Measurements from ENCODE around the gene NKPD1.

Gene NKPD1

DNA sequence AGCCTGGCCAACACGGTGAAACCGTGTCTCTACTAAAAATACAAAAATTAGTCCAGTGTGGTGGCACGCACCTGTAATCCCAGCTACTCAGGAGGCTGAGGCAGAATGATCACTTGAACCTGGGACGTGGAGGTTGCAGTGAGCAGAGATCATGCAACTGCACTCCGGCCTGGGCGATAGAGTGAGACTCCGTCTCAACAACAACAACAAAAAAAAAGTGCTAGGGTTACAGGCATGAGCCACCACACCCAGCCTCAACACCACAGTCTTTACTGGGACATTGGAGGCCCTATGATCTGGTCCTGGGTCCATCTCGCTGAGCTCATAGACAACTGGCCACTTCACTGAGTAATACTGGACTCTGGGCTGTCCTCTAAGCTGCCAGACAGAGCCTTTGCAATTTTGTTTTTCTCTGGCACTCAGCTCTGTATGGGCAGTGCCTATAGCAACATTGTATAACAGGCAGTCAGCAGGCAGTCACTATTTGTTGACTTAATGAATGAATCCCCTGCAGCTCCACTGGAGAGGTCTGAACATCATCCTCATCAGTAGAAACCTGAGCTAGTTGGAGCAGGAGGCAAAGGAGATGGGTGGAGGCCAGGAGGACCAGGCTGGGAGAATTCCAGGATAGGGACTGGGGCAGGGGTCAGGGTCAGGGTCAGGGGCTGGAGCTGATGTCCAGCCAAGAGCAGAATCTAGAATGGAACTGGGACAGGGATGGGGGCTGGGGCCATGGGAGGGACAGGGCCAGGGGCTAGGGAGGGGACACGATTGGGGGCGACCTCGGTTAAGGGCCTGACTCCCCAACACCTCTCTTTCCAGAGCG lies 25.9 kb upstream of the NKPD1 start:
- no peaks in the 10 kb centered on the region for H3K27me3 ChIP-seq (ENCODE audit: control insufficient read depth, insufficient read depth, low read length)

DNA sequence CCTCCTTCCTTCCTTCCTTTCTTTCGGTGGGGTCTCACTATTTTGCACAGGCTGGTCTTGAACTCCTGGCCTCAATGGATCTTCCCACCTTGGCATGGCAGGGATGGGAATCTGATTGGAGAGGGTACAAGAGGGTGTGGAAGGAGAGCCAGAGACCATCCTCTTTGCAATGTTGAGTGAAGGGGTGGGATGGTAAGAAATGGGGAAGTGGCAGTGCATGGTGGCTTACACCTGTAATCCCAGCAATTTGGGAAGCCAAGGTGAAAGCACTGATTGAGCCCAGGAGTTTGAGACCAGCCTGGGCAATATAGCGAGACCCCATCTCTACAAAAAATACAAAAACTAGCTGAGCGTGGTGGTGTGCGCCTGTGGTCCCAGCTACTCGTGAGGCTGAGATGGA lies 23.3 kb upstream of the NKPD1 start:
- no peaks in the 10 kb centered on the region for H3K4me1 ChIP-seq
- H3K4me2 ChIP-seq (ENCODE audit: low read length): no peak overlapping the region
- H3K4me3 ChIP-seq (ENCODE audit: low read depth, low read length): no peak overlapping the region
- TF ChIP-seq, protein P1, sequence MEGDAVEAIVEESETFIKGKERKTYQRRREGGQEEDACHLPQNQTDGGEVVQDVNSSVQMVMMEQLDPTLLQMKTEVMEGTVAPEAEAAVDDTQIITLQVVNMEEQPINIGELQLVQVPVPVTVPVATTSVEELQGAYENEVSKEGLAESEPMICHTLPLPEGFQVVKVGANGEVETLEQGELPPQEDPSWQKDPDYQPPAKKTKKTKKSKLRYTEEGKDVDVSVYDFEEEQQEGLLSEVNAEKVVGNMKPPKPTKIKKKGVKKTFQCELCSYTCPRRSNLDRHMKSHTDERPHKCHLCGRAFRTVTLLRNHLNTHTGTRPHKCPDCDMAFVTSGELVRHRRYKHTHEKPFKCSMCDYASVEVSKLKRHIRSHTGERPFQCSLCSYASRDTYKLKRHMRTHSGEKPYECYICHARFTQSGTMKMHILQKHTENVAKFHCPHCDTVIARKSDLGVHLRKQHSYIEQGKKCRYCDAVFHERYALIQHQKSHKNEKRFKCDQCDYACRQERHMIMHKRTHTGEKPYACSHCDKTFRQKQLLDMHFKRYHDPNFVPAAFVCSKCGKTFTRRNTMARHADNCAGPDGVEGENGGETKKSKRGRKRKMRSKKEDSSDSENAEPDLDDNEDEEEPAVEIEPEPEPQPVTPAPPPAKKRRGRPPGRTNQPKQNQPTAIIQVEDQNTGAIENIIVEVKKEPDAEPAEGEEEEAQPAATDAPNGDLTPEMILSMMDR (IDR thresholded peaks at IDR 0.05): no peak
- no peak overlapping the region for H3K27ac ChIP-seq
- no peaks in the 10 kb centered on the region for H3K27me3 ChIP-seq (ENCODE audit: control insufficient read depth, insufficient read depth, low read length)
- H3K36me3 ChIP-seq (ENCODE audit: control insufficient read depth, insufficient read depth, low read length): no peaks in the 10 kb centered on the region
- H2AFZ ChIP-seq: no peak overlapping the region
- no peaks in the 10 kb centered on the region for H3K9me3 ChIP-seq (ENCODE audit: control insufficient read depth, low read length)
- H3K9ac ChIP-seq: no peak overlapping the region
- peaks cover 2% of the 10 kb centered on the region for H3K79me2 ChIP-seq

More for the DNA sequence above, 25.9 kb upstream of the NKPD1 start:
- H3K79me2 ChIP-seq: no peaks in the 10 kb centered on the region
- H3K4me1 ChIP-seq: no peaks in the 10 kb centered on the region
- H3K4me3 ChIP-seq (ENCODE audit: low read depth, low read length): no peak overlapping the region
- H2AFZ ChIP-seq: no peak overlapping the region
- H3K36me3 ChIP-seq (ENCODE audit: control insufficient read depth, insufficient read depth, low read length): no peaks in the 10 kb centered on the region
- no peaks in the 10 kb centered on the region for H3K9me3 ChIP-seq (ENCODE audit: control insufficient read depth, low read length)
- no peak overlapping the region for H3K4me2 ChIP-seq (ENCODE audit: low read length)
- TF ChIP-seq, protein P1 (IDR thresholded peaks at IDR 0.05): no peak
- no peak overlapping the region for H3K9ac ChIP-seq
- no peak overlapping the region for H3K27ac ChIP-seq

DNA sequence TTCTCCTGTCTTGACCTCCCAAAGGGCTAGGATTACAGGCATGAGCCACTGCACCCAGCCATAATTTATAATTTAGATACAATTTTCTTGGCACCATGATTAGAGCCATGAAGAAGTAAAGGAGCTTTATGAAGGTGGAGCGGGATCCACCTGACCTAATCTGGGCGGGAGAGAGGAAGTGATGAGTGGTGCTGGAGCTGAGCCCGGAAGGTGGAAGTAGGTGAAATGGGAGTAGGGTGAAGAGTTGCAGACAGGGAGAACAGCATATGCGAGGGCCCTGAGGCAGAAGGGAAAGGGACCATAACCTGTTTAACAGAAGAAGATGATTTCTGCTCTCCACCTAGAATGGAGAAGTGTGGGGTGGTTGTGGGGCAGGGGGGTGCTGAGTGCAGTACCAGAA lies 22.0 kb upstream of the NKPD1 start:
- no peaks in the 10 kb centered on the region for H3K9me3 ChIP-seq (ENCODE audit: control insufficient read depth, low read length)
- TF ChIP-seq, protein P1 (IDR thresholded peaks at IDR 0.05): no peak
- peaks cover 2% of the 10 kb centered on the region for H3K79me2 ChIP-seq
- no peak overlapping the region for H3K27ac ChIP-seq
- no peaks in the 10 kb centered on the region for H3K4me1 ChIP-seq
- H3K27me3 ChIP-seq (ENCODE audit: control insufficient read depth, insufficient read depth, low read length): no peaks in the 10 kb centered on the region
- H3K4me2 ChIP-seq (ENCODE audit: low read length): no peak overlapping the region
- H3K9ac ChIP-seq: no peak overlapping the region
- no peaks in the 10 kb centered on the region for H3K36me3 ChIP-seq (ENCODE audit: control insufficient read depth, insufficient read depth, low read length)
- no peak overlapping the region for H2AFZ ChIP-seq
- H3K4me3 ChIP-seq (ENCODE audit: low read depth, low read length): no peak overlapping the region

DNA sequence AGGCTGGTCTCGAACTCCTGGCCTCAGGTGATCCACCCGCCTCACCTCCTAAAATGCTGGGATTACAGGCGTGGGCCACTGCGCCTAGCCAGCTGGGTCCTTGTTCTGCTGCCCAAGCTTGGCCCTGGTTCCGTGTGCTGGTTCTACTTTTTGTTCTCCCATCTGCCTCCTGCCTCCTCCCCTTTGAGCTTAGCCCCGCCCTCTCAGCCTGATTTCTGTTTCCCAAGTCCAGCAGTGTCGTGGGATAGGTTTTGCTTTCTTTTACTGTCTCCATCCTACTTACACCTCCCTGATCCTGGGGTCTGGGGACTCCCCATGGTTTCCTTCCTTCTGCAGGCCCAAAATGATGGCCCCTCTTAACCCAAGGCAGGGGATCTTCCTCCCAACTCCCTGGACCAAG lies 20.2 kb upstream of the NKPD1 start:
- TF ChIP-seq, protein P1 (IDR thresholded peaks at IDR 0.05): no peak
- Histone ChIP-seq H3K9me3 (ENCODE audit: control insufficient read depth, low read length) (no peaks in the 10 kb centered on the region), H3K79me2 (peaks cover 5% of the 10 kb centered on the region), H3K4me2 (ENCODE audit: low read length) (no peak overlapping the region), H3K27me3 (ENCODE audit: control insufficient read depth, insufficient read depth, low read length) (no peaks in the 10 kb centered on the region), H3K27ac (no peak overlapping the region), H3K4me3 (ENCODE audit: low read depth, low read length) (no peak overlapping the region), H3K9ac (no peak overlapping the region), H2AFZ (no peak overlapping the region), H3K36me3 (ENCODE audit: control insufficient read depth, insufficient read depth, low read length) (no peaks in the 10 kb centered on the region), H3K4me1 (peaks cover 4% of the 10 kb centered on the region)

DNA sequence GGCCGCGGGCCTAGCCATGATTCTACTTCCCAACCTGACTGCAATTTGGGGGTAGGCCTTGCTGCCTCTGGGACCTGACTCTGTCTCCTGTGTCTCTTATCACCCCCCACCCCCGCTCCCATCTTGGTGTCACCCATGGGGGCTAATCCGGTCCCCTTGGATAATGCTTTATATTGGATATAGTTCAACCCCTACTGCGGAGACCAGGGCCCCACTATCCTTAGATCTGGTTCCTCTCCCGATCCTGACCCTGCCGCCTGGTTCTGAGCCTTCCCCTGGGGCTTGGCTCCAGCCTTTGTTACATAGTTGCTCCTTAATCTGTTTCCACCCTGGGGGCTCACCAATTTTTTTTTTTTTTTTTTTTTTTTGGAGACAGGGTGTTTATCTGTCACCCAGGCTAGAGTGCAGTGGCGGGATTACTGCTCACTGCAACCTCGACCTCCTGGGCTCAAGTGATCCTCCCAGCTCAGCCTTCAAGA lies 19.1 kb upstream of the NKPD1 start:
- H3K27ac ChIP-seq: no peak overlapping the region
- H3K27me3 ChIP-seq (ENCODE audit: control insufficient read depth, insufficient read depth, low read length): no peaks in the 10 kb centered on the region
- H3K4me3 ChIP-seq (ENCODE audit: low read depth, low read length): no peak overlapping the region
- TF ChIP-seq, protein P1 (IDR thresholded peaks at IDR 0.05): no peak
- no peaks in the 10 kb centered on the region for H3K36me3 ChIP-seq (ENCODE audit: control insufficient read depth, insufficient read depth, low read length)
- no peak overlapping the region for H2AFZ ChIP-seq
- peaks cover 5% of the 10 kb centered on the region for H3K79me2 ChIP-seq
- no peak overlapping the region for H3K9ac ChIP-seq
- peaks cover 4% of the 10 kb centered on the region for H3K4me1 ChIP-seq
- H3K9me3 ChIP-seq (ENCODE audit: control insufficient read depth, low read length): no peaks in the 10 kb centered on the region
- H3K4me2 ChIP-seq (ENCODE audit: low read length): peak overlapping the region; percentile 71

All from parathyroid adenoma (tissue), 2 donors.